Vagina (tissue), 2 donors: Measurements from ENCODE around the gene OXER1. TPM values are rescaled to one million over a fixed set of nuclear protein-coding genes. Genes with fewer than 3 reads are reported as not detected.
A peak's percentile ranks its signal among the peaks of the same experiment; 100 is the strongest.

ENCODE experiments used
- DNase-seq, 2 donors: peaks; one replicate each; pipeline ENCODE4 v3.0.0-alpha.2; 2017; ENCODE audit errors: extremely low spot score in 2 of 2
- H3K27ac ChIP-seq: fragments of 200-600 bp; sonication (generic); one replicate; pipeline ENCODE4 v1.5.1; 2019
- H3K27me3 ChIP-seq: fragments of 200-600 bp; sonication (generic); one replicate; pipeline ENCODE4 v1.5.1; 2019
- H3K36me3 ChIP-seq, 2 donors: fragments of 200-600 bp; sonication (generic); one replicate each; pipeline ENCODE4 v1.5.1; 2017 to 2019
- H3K4me1 ChIP-seq: fragments of 200-600 bp; sonication (generic); one replicate; pipeline ENCODE4 v1.5.1; 2019
- H3K4me3 ChIP-seq, 2 donors: fragments of 200-600 bp; sonication (generic); 1 replicate in 1 of 2; 2 replicates in 1 of 2; pipeline ENCODE4 v1.5.1; 2016 to 2019
- H3K9me3 ChIP-seq: fragments of 200-600 bp; sonication (generic); one replicate; pipeline ENCODE4 v1.5.1; 2019
- POLR2A ChIP-seq, 2 donors: fragments of 450-650 bp; IDR thresholded peaks; one replicate each; pipeline ENCODE4 v1.6.1; 2017; ENCODE audit warnings: antibody characterized with exemption in 2 of 2, mild to moderate bottlenecking in 2 of 2, moderate library complexity in 2 of 2
- POLR2AphosphoS5 ChIP-seq, 2 donors: sonication (generic); formaldehyde crosslinking; IDR thresholded peaks; one replicate each; pipeline ENCODE4 v1.9.0; 2017; ENCODE audit warnings: antibody characterized with exemption in 2 of 2, mild to moderate bottlenecking in 2 of 2, low read depth in 1 of 2; ENCODE audit not compliant: insufficient read depth in 1 of 2
- intact Hi-C: fragments of 100-400 bp; cut with DNase I; formaldehyde crosslinking; loops from one replicate; pipeline ENCODE4 v1.15.1; 2023
- total RNA-seq: library from RNA; depleted of rRNA; stranded (reverse); fragments of >200 nt; gene quantifications from one replicate; pipeline ENCODE4 v1.2.3, GENCODE V29; 2016
- TF ChIP-seq, protein P1 (sequence below), 3 experiments: fragments of 450-650 bp in 2 of 3; fragments of 200-600 bp in 1 of 3; sonication (generic) in 1 of 3; IDR thresholded peaks; one replicate each; pipeline ENCODE4 v1.5.1; 2017 to 2019; ENCODE audit warnings: antibody characterized with exemption in 3 of 3, mild to moderate bottlenecking in 2 of 3, moderate library complexity in 2 of 3

Gene OXER1
- total RNA-seq, 1 donor from 2014 or later = 1.2 TPM

DNA sequence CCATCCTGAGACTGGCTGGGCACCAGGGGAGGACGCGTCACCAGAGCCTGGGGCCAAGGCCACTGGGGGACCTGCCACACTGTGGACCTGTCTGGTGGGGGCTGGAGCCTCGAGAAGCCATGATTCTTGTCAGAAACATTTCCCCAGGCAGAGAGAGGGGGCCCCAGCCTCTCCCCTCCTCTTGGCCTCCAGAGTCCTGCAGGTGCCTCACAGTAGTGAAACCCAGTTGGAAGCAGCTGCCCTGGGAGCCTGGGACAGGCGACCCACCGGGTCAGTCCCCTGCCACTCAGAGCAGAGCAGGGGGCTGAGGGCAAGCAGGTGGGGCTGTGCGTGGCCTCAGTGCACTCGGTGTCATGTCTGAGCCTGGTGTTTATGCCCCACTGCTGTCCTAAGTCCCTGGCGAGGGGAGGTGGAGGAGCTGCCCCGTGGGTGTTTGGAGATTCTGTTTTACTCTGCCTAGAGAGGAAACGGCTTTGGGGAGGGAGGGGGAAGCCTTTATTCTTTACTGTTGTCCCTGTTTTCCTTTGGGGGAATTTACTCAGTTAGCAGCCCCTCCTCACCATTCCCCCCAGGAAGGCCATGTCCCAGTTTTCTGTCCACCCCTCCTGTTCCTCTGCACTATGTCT is 7.7 kb downstream of the OXER1 start:
- Histone ChIP-seq H3K36me3 (no peaks in the 10 kb centered on the region), H3K4me1 (peaks cover 15% of the 10 kb centered on the region), H3K27me3 (no peaks in the 10 kb centered on the region), H3K4me3 (no peak overlapping the region), H3K27ac (no peak overlapping the region), H3K9me3 (no peaks in the 10 kb centered on the region)
- intact Hi-C loops = no loop called here
- peak in 1 of 2 donors; percentile 74 for DNase-seq
- TF ChIP-seq, protein P1, sequence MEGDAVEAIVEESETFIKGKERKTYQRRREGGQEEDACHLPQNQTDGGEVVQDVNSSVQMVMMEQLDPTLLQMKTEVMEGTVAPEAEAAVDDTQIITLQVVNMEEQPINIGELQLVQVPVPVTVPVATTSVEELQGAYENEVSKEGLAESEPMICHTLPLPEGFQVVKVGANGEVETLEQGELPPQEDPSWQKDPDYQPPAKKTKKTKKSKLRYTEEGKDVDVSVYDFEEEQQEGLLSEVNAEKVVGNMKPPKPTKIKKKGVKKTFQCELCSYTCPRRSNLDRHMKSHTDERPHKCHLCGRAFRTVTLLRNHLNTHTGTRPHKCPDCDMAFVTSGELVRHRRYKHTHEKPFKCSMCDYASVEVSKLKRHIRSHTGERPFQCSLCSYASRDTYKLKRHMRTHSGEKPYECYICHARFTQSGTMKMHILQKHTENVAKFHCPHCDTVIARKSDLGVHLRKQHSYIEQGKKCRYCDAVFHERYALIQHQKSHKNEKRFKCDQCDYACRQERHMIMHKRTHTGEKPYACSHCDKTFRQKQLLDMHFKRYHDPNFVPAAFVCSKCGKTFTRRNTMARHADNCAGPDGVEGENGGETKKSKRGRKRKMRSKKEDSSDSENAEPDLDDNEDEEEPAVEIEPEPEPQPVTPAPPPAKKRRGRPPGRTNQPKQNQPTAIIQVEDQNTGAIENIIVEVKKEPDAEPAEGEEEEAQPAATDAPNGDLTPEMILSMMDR (IDR thresholded peaks at IDR 0.05) = no peak
- TF ChIP-seq POLR2A (IDR thresholded peaks at IDR 0.05) = no peak
- TF ChIP-seq POLR2AphosphoS5 (IDR thresholded peaks at IDR 0.05; ENCODE audit: insufficient read depth in 1 of 2, low read depth in 1 of 2) = no peak

DNA sequence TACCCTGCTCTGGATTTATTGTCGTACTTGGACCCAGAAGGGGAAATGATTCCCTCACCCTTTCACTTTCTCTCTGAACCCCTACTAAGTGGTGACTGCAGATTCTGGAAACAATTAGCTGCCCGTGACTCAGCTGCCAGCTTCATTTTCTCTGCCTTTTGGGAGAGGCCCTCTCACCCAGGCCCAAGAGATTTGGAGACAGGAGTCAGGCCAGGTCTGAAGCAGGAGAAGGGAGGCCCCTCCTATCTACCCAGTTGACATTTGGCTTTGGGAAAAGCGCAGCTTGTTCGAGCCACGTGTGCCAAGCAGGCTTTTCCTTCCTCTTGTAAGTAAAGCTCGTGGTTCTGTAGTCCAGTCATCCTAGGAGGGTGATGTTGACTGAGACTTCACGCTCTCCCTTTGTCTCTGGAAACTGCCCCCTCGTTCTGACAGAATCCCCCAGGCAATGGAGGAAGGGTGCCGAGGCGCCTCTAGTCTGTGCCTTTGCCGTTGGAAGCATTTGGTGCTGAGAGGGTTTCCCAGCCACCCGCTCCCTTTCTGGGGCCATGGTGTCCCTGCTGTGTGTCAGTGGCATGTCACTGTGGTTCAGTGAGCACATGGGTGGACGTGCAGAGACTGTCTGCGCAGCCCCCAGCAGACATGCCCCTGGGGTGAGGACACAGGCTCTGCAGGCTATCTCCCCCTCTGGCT is 8.6 kb downstream of the OXER1 start:
- intact Hi-C loops = no loop called here

DNA sequence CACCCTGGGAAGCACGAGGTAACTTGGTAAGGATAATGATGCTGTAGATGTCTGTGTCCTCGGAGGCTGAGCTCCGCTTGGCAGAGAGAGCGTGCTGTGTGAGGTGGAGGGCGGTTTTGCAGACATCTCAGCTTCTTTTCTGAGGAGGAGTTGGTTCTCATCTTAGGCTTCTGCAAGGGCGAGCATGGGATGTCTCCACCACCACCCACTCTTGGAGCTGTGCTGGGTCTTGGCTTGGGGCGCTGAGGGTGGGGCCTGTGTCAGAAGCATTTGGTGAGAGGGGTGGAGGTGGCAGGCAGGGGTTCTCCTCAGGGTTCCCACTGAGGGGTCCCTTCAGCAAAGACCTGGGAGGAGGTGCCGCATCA is 9.2 kb downstream of the OXER1 start:
- peak overlapping the region; percentile 42 for H3K27ac ChIP-seq
- no peak for DNase-seq
- H3K4me1 ChIP-seq = peaks cover 15% of the 10 kb centered on the region
- no peaks in the 10 kb centered on the region for H3K27me3 ChIP-seq
- no peaks in the 10 kb centered on the region for H3K36me3 ChIP-seq
- intact Hi-C loops = no loop called here
- TF ChIP-seq, protein P1 (IDR thresholded peaks at IDR 0.05) = no peak
- TF ChIP-seq POLR2AphosphoS5 (IDR thresholded peaks at IDR 0.05; ENCODE audit: insufficient read depth in 1 of 2, low read depth in 1 of 2) = no peak
- TF ChIP-seq POLR2A (IDR thresholded peaks at IDR 0.05) = no peak
- no peaks in the 10 kb centered on the region for H3K9me3 ChIP-seq
- H3K4me3 ChIP-seq = no peak overlapping the region

More for the DNA sequence above, 8.6 kb downstream of the OXER1 start:
- H3K27me3 ChIP-seq = no peaks in the 10 kb centered on the region
- H3K27ac ChIP-seq = peak overlapping the region; percentile 42
- H3K36me3 ChIP-seq = no peaks in the 10 kb centered on the region
- peaks cover 15% of the 10 kb centered on the region for H3K4me1 ChIP-seq
- H3K9me3 ChIP-seq = no peaks in the 10 kb centered on the region
- H3K4me3 ChIP-seq = no peak overlapping the region
- DNase-seq = peak in 1 of 2 donors; percentile 84
- TF ChIP-seq POLR2AphosphoS5 (IDR thresholded peaks at IDR 0.05; ENCODE audit: insufficient read depth in 1 of 2, low read depth in 1 of 2) (no peak), POLR2A (IDR thresholded peaks at IDR 0.05) (no peak)
- TF ChIP-seq, protein P1 (IDR thresholded peaks at IDR 0.05) = no peak

DNA sequence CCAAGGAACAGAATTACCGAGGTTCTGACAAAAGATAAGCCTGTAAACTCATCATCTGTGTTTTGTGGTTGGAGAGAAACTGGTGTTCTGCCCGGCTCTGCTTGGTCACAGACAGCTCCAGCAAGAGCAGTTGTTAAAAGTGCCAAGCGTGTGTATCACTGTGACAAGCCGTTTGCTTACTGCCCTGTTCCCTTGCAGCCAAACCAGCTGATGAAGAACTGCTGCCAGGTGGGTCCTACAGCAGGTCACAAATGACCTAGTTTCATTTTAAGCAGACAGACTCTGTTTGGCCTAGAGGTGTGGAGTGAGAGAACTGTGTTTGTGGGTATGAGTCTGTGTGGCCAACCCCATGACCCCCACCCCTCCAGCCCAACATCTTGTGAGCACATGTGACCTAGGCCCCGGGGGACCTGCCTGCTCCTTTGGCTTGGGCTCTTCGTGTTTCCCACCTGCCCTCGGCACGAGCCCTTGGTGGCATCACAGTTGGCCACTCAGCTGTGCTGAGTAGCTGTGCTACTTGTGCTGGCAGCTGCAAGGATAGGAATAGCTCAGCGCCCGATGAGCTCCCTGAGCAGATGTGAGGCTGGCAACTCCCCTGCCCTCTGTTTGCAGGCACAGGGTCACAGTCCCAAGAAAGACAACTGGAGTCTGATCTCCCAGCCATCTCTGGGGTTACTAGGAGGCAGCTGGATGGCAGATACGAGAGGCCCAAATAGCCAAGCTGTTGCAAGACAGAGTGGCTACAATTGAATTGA is 9.7 kb downstream of the OXER1 start:
- no peak for DNase-seq
- H3K9me3 ChIP-seq = no peaks in the 10 kb centered on the region
- H3K4me1 ChIP-seq = peaks cover 15% of the 10 kb centered on the region
- H3K4me3 ChIP-seq = no peak overlapping the region
- intact Hi-C loops = no loop called here
- H3K27me3 ChIP-seq = no peaks in the 10 kb centered on the region
- no peaks in the 10 kb centered on the region for H3K36me3 ChIP-seq
- peak overlapping the region; percentile 42 for H3K27ac ChIP-seq
- TF ChIP-seq POLR2A (IDR thresholded peaks at IDR 0.05) = no peak
- TF ChIP-seq, protein P1 (IDR thresholded peaks at IDR 0.05) = no peak
- no peak for TF ChIP-seq POLR2AphosphoS5 (IDR thresholded peaks at IDR 0.05; ENCODE audit: insufficient read depth in 1 of 2, low read depth in 1 of 2)
